ENCODE results near the gene BICC1. TPM values are rescaled to one million over a fixed set of nuclear protein-coding genes. Genes with fewer than 3 reads are reported as not detected.

The BICC1 gene
- polyA plus RNA-seq, 1 donor (not counting 4 experiments of a cell fraction or from before 2014, with no cell fraction given) = 4.2 TPM

DNA sequence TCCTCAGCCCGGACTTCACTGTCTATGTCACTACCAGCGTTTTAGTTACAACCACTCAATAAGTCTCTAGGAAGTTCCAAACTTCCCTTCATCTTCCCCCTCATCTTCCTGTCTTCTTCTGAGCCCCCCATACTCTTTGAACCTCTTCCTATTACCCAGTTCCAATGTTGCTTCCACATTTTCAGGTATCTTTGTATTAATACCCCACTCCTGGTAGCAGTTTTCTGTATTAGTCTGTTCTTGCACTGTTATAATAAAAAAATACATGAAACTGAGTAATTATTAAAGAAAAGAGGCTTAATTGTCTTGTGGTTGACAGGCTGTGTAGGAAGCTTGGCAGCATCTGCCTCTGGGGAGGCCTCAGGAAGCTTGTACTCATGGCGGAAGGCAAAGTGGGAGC, 218.6 kb downstream of the BICC1 start:
- FAIRE-seq (no peak), DNase-seq (ENCODE audit: low read depth, low spot score) (no peak)
- dilution Hi-C loops (cut with MboI; ENCODE audit: extremely low pct_ligation_motif_present, low sequenced_read_pairs) = no loop called here
- Histone ChIP-seq H3K79me2 (ENCODE audit: control insufficient read depth, insufficient read depth, low read length) (no peaks in the 10 kb centered on the region), H3K9ac (ENCODE audit: control insufficient read depth, extremely low read depth, insufficient read depth, low read length) (no peak overlapping the region), H3K4me3 (ENCODE audit: control insufficient read depth in 2 of 3, extremely low read depth in 1 of 3, insufficient read depth in 2 of 3, low read depth in 1 of 3, low read length in 3 of 3) (no peak overlapping the region), H3K9me1 (ENCODE audit: control insufficient read depth, extremely low read depth, insufficient read depth, low read length) (no peaks in the 10 kb centered on the region), H3K27me3 (ENCODE audit: control insufficient read depth, extremely low read depth, insufficient read depth, low read length) (no peaks in the 10 kb centered on the region), H3K27ac (ENCODE audit: control insufficient read depth, insufficient read depth, low read length) (no peak overlapping the region), H3K4me1 (ENCODE audit: control insufficient read depth, extremely low read depth, insufficient read depth, low read length) (no peaks in the 10 kb centered on the region), H3K36me3 (ENCODE audit: control insufficient read depth in 2 of 2, extremely low read depth in 1 of 2, insufficient read depth in 2 of 2, low read length in 2 of 2) (no peaks in the 10 kb centered on the region), H3K9me3 (ENCODE audit: control insufficient read depth, low read depth, low read length) (no peaks in the 10 kb centered on the region), H3K4me2 (ENCODE audit: control insufficient read depth, extremely low read depth, insufficient read depth, low read depth, low read length) (no peak overlapping the region), H4K20me1 (ENCODE audit: control insufficient read depth, extremely low read depth, insufficient read depth, low read length) (no peaks in the 10 kb centered on the region), H2AFZ (ENCODE audit: control insufficient read depth, low read length) (no peak overlapping the region)
- TF ChIP-seq, protein P1, sequence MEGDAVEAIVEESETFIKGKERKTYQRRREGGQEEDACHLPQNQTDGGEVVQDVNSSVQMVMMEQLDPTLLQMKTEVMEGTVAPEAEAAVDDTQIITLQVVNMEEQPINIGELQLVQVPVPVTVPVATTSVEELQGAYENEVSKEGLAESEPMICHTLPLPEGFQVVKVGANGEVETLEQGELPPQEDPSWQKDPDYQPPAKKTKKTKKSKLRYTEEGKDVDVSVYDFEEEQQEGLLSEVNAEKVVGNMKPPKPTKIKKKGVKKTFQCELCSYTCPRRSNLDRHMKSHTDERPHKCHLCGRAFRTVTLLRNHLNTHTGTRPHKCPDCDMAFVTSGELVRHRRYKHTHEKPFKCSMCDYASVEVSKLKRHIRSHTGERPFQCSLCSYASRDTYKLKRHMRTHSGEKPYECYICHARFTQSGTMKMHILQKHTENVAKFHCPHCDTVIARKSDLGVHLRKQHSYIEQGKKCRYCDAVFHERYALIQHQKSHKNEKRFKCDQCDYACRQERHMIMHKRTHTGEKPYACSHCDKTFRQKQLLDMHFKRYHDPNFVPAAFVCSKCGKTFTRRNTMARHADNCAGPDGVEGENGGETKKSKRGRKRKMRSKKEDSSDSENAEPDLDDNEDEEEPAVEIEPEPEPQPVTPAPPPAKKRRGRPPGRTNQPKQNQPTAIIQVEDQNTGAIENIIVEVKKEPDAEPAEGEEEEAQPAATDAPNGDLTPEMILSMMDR (optimal IDR thresholded peaks at IDR 0.05 in 1 of 3, IDR thresholded peaks at IDR 0.05 in 1 of 3, conservative IDR thresholded peaks at IDR 0.05 in 1 of 3; ENCODE audit: extremely low read depth in 1 of 3, insufficient read depth in 2 of 3, low read length in 3 of 3) = no peak
- no peak for TF ChIP-seq EZH2 (IDR thresholded peaks at IDR 0.05; ENCODE audit: low read length)

DNA sequence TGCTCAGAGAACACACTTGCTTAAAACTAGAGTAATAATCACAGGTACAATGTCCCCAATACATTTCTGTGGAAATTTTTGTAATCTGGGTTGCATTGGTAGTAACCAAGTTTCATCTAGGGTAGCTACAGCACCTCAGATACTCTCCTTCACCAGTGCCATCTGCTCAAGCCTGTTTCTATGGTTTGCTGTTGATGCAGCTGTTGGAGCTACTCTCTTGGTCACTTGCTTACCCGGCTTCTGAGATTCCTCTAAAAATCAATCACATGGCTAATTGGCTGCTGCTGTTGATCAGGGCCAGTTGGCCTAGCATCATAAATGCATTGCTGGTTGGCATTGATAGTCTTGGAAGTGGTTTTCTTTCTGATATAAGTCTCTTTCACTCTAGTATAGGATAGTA, 220.8 kb downstream of the BICC1 start:
- TF ChIP-seq, protein P1 (optimal IDR thresholded peaks at IDR 0.05 in 1 of 3, IDR thresholded peaks at IDR 0.05 in 1 of 3, conservative IDR thresholded peaks at IDR 0.05 in 1 of 3; ENCODE audit: extremely low read depth in 1 of 3, insufficient read depth in 2 of 3, low read length in 3 of 3) = no peak
- TF ChIP-seq EZH2 (IDR thresholded peaks at IDR 0.05; ENCODE audit: low read length) = no peak
- FAIRE-seq (no peak), DNase-seq (ENCODE audit: low read depth, low spot score) (no peak)
- no peaks in the 10 kb centered on the region for H3K9me1 ChIP-seq (ENCODE audit: control insufficient read depth, extremely low read depth, insufficient read depth, low read length)
- no peaks in the 10 kb centered on the region for H3K79me2 ChIP-seq (ENCODE audit: control insufficient read depth, insufficient read depth, low read length)
- no peak overlapping the region for H3K27ac ChIP-seq (ENCODE audit: control insufficient read depth, insufficient read depth, low read length)
- no peaks in the 10 kb centered on the region for H3K36me3 ChIP-seq (ENCODE audit: control insufficient read depth in 2 of 2, extremely low read depth in 1 of 2, insufficient read depth in 2 of 2, low read length in 2 of 2)
- no peak overlapping the region for H3K4me2 ChIP-seq (ENCODE audit: control insufficient read depth, extremely low read depth, insufficient read depth, low read depth, low read length)
- H3K4me3 ChIP-seq (ENCODE audit: control insufficient read depth in 2 of 3, extremely low read depth in 1 of 3, insufficient read depth in 2 of 3, low read depth in 1 of 3, low read length in 3 of 3) = no peak overlapping the region
- H2AFZ ChIP-seq (ENCODE audit: control insufficient read depth, low read length) = no peak overlapping the region
- H3K9ac ChIP-seq (ENCODE audit: control insufficient read depth, extremely low read depth, insufficient read depth, low read length) = no peak overlapping the region
- no peaks in the 10 kb centered on the region for H3K4me1 ChIP-seq (ENCODE audit: control insufficient read depth, extremely low read depth, insufficient read depth, low read length)
- dilution Hi-C loops (cut with MboI; ENCODE audit: extremely low pct_ligation_motif_present, low sequenced_read_pairs) = no loop called here
- no peaks in the 10 kb centered on the region for H3K9me3 ChIP-seq (ENCODE audit: control insufficient read depth, low read depth, low read length)
- H3K27me3 ChIP-seq (ENCODE audit: control insufficient read depth, extremely low read depth, insufficient read depth, low read length) = no peaks in the 10 kb centered on the region
- no peaks in the 10 kb centered on the region for H4K20me1 ChIP-seq (ENCODE audit: control insufficient read depth, extremely low read depth, insufficient read depth, low read length)

Measured in keratinocyte (primary cell).